ENCODE measurements around the gene FBXO17.

Gene FBXO17

GRCh38 chr19:38917921-38918491 lies 57.5 kb downstream of the FBXO17 start:
- DNase-seq (ENCODE audit: low read depth, low spot score), result no peak

GRCh38 chr19:38917516-38917915 lies 58.0 kb downstream of the FBXO17 start:
- no peak for DNase-seq (ENCODE audit: low read depth, low spot score)

- DNase-seq (ENCODE audit: low read depth, low spot score), result no peak
These were observed 59.9 kb downstream of the FBXO17 start for GRCh38 chr19:38915329-38916321.

- no peak for DNase-seq (ENCODE audit: low read depth, low spot score)
These were observed 61.6 kb downstream of the FBXO17 start for GRCh38 chr19:38913958-38914357.

GRCh38 chr19:38912600-38913514 lies 62.7 kb downstream of the FBXO17 start:
- DNase-seq (ENCODE audit: low read depth, low spot score), result no peak

GRCh38 chr19:38911388-38912001 lies 64.0 kb downstream of the FBXO17 start:
- DNase-seq (ENCODE audit: low read depth, low spot score), result no peak

- no peak for DNase-seq (ENCODE audit: low read depth, low spot score)
These were observed 65.1 kb downstream of the FBXO17 start for GRCh38 chr19:38910488-38910887.

- no peak for DNase-seq (ENCODE audit: low read depth, low spot score)
These were observed 66.6 kb downstream of the FBXO17 start for GRCh38 chr19:38908911-38909310.

- DNase-seq (ENCODE audit: low read depth, low spot score), result no peak
These were observed 67.9 kb downstream of the FBXO17 start for GRCh38 chr19:38907670-38908069.

GRCh38 chr19:38907227-38907626 lies 68.3 kb downstream of the FBXO17 start:
- DNase-seq (ENCODE audit: low read depth, low spot score), result no peak

- DNase-seq (ENCODE audit: low read depth, low spot score), result no peak
These were observed 69.9 kb downstream of the FBXO17 start for GRCh38 chr19:38905620-38906019.

- no peak for DNase-seq (ENCODE audit: low read depth, low spot score)
These were observed 70.7 kb downstream of the FBXO17 start for GRCh38 chr19:38904581-38905539.

GRCh38 chr19:38901683-38902082 lies 73.9 kb downstream of the FBXO17 start:
- no peak for DNase-seq (ENCODE audit: low read depth, low spot score)

- DNase-seq (ENCODE audit: low read depth, low spot score), result no peak
These were observed 74.8 kb downstream of the FBXO17 start for GRCh38 chr19:38900743-38901190.

- no peak for DNase-seq (ENCODE audit: low read depth, low spot score)
These were observed 75.3 kb downstream of the FBXO17 start for GRCh38 chr19:38900202-38900629.

- peak; percentile 100 for DNase-seq (ENCODE audit: low read depth, low spot score)
These were observed 75.9 kb downstream of the FBXO17 start, which contains the start of the genes NFKBIB and SIRT2 for GRCh38 chr19:38899447-38900201. Gene NFKBIB (plus strand): TSS chr19:38899969. CDS start chr19:38900033, 64 bp downstream. Gene SIRT2 (minus strand): TSS chr19:38899618. CDS start chr19:38899521, 97 bp downstream.

- DNase-seq (ENCODE audit: low read depth, low spot score), result peak; percentile 39
These were observed 76.6 kb downstream of the FBXO17 start for GRCh38 chr19:38898788-38899446.

GRCh38 chr19:38894968-38895367 lies 80.6 kb downstream of the FBXO17 start:
- DNase-seq (ENCODE audit: low read depth, low spot score), result no peak

- DNase-seq (ENCODE audit: low read depth, low spot score), result no peak
These were observed 82.2 kb downstream of the FBXO17 start for GRCh38 chr19:38893341-38893771.
